A673 (cell line): ENCODE measurements around the gene ELOF1.

Experiments
- EZH2 ChIP-seq: fragments of 200-600 bp; sonication (generic); IDR thresholded peaks from 2 replicates; pipeline ENCODE4 v1.6.1; 2017; ENCODE audit warnings: borderline replicate concordance, low read depth, mild to moderate bottlenecking, mixed read lengths, antibody characterized with exemption, low read length; ENCODE audit not compliant: poor library complexity, severe bottlenecking
- TF ChIP-seq, protein P1 (sequence below): fragments of 300-800, 200-600 bp; sonication (generic); conservative IDR thresholded peaks from 2 replicates; pipeline ENCODE4 v1.5.1; 2017; ENCODE audit warnings: low read depth, mild to moderate bottlenecking, antibody characterized with exemption, low read length, moderate library complexity, mixed read lengths

DNA sequence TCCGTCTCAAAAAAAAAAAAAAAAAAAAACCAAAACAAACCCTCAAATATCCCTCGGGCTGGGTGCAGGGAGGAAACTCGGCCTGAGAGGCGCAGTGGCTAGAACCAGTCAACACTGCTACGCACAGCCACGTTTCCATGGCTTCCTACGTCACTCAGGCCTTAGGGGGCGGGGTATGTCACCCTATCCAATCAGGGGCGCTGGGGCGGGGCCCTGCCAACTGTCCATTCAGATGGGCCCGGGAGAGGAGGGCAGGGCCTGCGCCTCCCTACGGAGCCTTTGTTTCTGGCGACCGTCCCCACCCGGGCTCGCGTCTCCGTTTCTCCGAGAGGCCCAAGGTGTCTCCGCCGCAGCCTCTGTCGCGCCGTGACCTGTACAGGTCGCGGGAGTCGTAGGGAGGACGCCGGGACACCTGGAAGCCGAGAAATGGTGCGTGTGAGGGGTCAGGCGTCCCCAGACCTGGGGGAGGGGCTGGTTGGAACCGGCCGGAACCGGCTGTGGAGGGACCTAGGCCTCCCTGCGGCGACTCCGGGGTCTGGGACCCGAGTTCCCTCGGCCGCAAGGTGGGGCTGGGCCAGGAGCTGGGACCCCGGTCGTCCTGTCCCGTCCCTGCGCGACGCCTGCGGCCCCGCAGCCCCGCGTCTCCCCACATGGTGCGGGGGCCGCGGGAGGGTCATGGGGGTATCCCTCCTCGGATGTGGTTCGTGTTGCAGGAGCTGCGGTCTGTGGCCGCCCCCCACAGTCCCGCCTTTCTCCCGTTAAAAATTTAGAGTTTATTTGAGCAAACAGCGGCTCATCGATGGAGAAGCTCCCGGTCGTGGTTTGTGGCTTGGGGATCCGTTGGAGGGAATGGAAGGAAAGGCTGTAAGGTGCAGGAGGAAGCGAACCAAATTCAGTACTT lies 38.4 kb upstream of the ELOF1 start, which contains the start of gene ZNF627:
- TF ChIP-seq, protein P1, sequence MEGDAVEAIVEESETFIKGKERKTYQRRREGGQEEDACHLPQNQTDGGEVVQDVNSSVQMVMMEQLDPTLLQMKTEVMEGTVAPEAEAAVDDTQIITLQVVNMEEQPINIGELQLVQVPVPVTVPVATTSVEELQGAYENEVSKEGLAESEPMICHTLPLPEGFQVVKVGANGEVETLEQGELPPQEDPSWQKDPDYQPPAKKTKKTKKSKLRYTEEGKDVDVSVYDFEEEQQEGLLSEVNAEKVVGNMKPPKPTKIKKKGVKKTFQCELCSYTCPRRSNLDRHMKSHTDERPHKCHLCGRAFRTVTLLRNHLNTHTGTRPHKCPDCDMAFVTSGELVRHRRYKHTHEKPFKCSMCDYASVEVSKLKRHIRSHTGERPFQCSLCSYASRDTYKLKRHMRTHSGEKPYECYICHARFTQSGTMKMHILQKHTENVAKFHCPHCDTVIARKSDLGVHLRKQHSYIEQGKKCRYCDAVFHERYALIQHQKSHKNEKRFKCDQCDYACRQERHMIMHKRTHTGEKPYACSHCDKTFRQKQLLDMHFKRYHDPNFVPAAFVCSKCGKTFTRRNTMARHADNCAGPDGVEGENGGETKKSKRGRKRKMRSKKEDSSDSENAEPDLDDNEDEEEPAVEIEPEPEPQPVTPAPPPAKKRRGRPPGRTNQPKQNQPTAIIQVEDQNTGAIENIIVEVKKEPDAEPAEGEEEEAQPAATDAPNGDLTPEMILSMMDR = no peak
- TF ChIP-seq EZH2 = no peak
